C4-2B (cell line): Measurements from ENCODE around the gene GHRL.
"Not testable (repeated sequence)": the region's sequence is repeated elsewhere in the genome, so short reads cannot be mapped to it uniquely, and the experiment has no call there.

Source experiments
- H3K27ac ChIP-seq: fragments of 450-650 bp; 2 replicates; pipeline ENCODE4 v1.5.1; 2017
- CTCF ChIP-seq: fragments of 450-650 bp; conservative IDR thresholded peaks from 2 replicates; pipeline ENCODE4 v1.5.1; 2017; ENCODE audit warnings: mild to moderate bottlenecking
- ZFX ChIP-seq: fragments of 450-650 bp; IDR thresholded peaks from 2 replicates; pipeline ENCODE4 v1.6.1; 2017

The GHRL gene

GRCh38 chr3:10273702-10274305, 18.9 kb downstream of the GHRL start:
- no peak overlapping the region for H3K27ac ChIP-seq
- TF ChIP-seq CTCF (no peak), ZFX (no peak)

- no peak for TF ChIP-seq ZFX
- no peak for TF ChIP-seq CTCF
- H3K27ac ChIP-seq: no peak overlapping the region
These were observed 19.8 kb downstream of the GHRL start for GRCh38 chr3:10272977-10273376.

GRCh38 chr3:10272476-10272875, 20.3 kb downstream of the GHRL start:
- not testable (repeated sequence) for H3K27ac ChIP-seq

- TF ChIP-seq ZFX (no peak), CTCF (no peak)
- H3K27ac ChIP-seq: no peak overlapping the region
These were observed 23.3 kb downstream of the GHRL start for GRCh38 chr3:10269443-10269842.

- H3K27ac ChIP-seq: no peak overlapping the region
- no peak for TF ChIP-seq CTCF
- no peak for TF ChIP-seq ZFX
These were observed 23.8 kb downstream of the GHRL start for GRCh38 chr3:10268930-10269329.

- H3K27ac ChIP-seq: no peak overlapping the region
- TF ChIP-seq ZFX: no peak
- no peak for TF ChIP-seq CTCF
These were observed 24.6 kb downstream of the GHRL start for GRCh38 chr3:10268116-10268515.

GRCh38 chr3:10266936-10267335, 25.8 kb downstream of the GHRL start:
- not testable (repeated sequence) for H3K27ac ChIP-seq

GRCh38 chr3:10265833-10266232, 26.9 kb downstream of the GHRL start:
- no peak for TF ChIP-seq ZFX
- no peak for TF ChIP-seq CTCF

More at GRCh38 chr3:10265833-10266232, 26.9 kb downstream of the GHRL start:
- no peak overlapping the region for H3K27ac ChIP-seq
